Measurements from ENCODE around the gene VAMP5.

DNA sequence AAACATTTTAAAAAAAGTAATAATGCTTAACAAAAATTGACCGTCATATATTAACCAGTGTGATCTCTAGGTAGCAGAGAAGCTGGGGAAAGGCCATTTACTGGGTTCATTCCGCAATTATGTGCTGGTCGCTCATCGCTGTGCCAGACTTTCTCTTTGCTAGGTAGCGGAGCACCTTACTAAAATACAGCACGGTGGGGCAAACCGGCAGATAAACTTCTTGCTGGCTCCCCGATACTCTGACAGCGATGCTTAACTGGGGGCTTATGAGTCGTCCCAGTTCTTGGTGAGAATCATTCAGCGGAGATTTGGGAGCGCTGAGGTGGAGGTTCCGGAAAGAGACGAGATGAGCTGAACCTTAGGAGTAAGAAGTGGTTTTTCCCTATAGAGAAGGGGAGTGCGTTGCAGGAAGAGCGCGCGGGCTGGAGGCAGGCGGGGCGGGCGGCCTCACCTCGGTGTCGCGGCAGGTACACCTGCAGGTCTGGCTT lies 27.0 kb downstream of the VAMP5 start:
- TF ChIP-seq, protein P1, sequence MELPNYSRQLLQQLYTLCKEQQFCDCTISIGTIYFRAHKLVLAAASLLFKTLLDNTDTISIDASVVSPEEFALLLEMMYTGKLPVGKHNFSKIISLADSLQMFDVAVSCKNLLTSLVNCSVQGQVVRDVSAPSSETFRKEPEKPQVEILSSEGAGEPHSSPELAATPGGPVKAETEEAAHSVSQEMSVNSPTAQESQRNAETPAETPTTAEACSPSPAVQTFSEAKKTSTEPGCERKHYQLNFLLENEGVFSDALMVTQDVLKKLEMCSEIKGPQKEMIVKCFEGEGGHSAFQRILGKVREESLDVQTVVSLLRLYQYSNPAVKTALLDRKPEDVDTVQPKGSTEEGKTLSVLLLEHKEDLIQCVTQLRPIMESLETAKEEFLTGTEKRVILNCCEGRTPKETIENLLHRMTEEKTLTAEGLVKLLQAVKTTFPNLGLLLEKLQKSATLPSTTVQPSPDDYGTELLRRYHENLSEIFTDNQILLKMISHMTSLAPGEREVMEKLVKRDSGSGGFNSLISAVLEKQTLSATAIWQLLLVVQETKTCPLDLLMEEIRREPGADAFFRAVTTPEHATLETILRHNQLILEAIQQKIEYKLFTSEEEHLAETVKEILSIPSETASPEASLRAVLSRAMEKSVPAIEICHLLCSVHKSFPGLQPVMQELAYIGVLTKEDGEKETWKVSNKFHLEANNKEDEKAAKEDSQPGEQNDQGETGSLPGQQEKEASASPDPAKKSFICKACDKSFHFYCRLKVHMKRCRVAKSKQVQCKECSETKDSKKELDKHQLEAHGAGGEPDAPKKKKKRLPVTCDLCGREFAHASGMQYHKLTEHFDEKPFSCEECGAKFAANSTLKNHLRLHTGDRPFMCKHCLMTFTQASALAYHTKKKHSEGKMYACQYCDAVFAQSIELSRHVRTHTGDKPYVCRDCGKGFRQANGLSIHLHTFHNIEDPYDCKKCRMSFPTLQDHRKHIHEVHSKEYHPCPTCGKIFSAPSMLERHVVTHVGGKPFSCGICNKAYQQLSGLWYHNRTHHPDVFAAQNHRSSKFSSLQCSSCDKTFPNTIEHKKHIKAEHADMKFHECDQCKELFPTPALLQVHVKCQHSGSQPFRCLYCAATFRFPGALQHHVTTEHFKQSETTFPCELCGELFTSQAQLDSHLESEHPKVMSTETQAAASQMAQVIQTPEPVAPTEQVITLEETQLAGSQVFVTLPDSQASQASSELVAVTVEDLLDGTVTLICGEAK (IDR thresholded peaks at IDR 0.05; ENCODE audit: borderline replicate concordance) = no peak
- TF ChIP-seq JUND (IDR thresholded peaks at IDR 0.05; ENCODE audit: low read depth, low read length) (no peak), POLR2A (IDR thresholded peaks at IDR 0.05; ENCODE audit: low read depth, low read length) (no peak), RAD21 (IDR thresholded peaks at IDR 0.05; ENCODE audit: insufficient read depth, low read depth, low read length) (no peak), ETV6 (conservative IDR thresholded peaks at IDR 0.05 in 1 of 2, IDR thresholded peaks at IDR 0.05 in 1 of 2; ENCODE audit: borderline replicate concordance in 1 of 2, low read depth in 1 of 2) (no peak), HDAC6 (IDR thresholded peaks at IDR 0.05; ENCODE audit: unreplicated experiment) (no peak), SPI1 (IDR thresholded peaks at IDR 0.05; ENCODE audit: borderline replicate concordance, insufficient read depth, low read depth, low read length) (no peak), ZNF274 (IDR thresholded peaks at IDR 0.05; ENCODE audit: insufficient read depth, insufficient read length) (no peak), POLR2AphosphoS2 (IDR thresholded peaks at IDR 0.05; ENCODE audit: low read depth, low read length) (no peak)
- TF ChIP-seq, protein P2, sequence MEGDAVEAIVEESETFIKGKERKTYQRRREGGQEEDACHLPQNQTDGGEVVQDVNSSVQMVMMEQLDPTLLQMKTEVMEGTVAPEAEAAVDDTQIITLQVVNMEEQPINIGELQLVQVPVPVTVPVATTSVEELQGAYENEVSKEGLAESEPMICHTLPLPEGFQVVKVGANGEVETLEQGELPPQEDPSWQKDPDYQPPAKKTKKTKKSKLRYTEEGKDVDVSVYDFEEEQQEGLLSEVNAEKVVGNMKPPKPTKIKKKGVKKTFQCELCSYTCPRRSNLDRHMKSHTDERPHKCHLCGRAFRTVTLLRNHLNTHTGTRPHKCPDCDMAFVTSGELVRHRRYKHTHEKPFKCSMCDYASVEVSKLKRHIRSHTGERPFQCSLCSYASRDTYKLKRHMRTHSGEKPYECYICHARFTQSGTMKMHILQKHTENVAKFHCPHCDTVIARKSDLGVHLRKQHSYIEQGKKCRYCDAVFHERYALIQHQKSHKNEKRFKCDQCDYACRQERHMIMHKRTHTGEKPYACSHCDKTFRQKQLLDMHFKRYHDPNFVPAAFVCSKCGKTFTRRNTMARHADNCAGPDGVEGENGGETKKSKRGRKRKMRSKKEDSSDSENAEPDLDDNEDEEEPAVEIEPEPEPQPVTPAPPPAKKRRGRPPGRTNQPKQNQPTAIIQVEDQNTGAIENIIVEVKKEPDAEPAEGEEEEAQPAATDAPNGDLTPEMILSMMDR (IDR thresholded peaks at IDR 0.05 in 2 of 3, conservative IDR thresholded peaks at IDR 0.05 in 1 of 3; ENCODE audit: control insufficient read depth in 2 of 3, extremely low read depth in 1 of 3, insufficient read depth in 1 of 3, low read depth in 3 of 3, low read length in 3 of 3) = no peak
- TF ChIP-seq, protein P3, sequence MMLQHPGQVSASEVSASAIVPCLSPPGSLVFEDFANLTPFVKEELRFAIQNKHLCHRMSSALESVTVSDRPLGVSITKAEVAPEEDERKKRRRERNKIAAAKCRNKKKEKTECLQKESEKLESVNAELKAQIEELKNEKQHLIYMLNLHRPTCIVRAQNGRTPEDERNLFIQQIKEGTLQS (IDR thresholded peaks at IDR 0.05; ENCODE audit: borderline replicate concordance, extremely low read depth, low read depth, low read length) = no peak

All from GM12878 (cell line).